ENCODE data around the gene AHCY.
A peak's percentile ranks its signal among the peaks of the same experiment; 100 is the strongest.
"Not testable (repeated sequence)": the region's sequence is repeated elsewhere in the genome, so short reads cannot be mapped to it uniquely, and the experiment has no call there.

Gene AHCY

DNA sequence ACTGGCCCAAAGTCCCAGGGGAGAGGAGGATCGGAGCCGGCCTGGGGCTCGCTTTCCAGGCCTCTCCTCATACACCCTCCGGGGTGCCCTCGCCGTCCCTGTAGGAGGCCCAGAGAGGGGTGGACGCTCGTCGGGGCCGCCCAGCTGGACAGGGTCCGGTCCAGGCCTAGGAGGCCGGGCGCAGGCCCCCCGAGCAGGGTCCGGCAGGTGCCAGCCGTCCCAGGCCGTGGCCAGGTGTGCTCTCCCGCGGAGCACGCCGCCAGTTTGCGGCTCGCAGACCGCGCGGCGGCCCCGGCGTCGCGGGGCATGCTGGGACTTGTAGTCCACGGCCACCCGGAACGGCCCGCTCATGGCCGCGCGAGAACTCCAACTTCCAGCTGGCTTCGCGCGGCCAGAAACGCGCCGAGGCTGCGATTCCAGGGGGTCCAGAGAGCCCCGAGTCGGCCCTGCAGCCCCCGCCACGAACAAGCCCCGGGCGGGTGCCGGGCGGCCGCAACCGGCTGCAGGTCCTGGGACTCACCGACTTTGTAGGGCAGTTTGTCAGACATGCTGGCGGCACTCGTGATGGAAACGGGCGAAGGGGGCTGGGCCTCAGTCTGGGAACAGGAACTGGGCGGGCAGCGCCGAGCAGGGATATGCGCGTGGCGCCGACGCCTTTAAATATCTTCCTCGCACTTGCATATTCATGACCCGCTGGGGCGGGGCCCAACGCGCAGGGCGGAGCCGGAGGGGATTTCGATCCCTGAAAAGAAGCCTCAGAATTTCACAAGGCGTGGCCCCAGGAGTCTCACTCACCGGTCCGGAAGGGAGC lies at the start of gene AHCY:
AHCY (minus strand) TSS at position 633 of the 811 bp plus-strand sequence; CDS start at position 548, 85 bp downstream.
- H3K36me3 Mint-ChIP-seq (ENCODE audit: low read depth): peaks cover 7% of the 10 kb centered on the region
- peak within 1 kb of the TSS; percentile 94 for H3K27ac Mint-ChIP-seq
- H3K27me3 Mint-ChIP-seq: no peaks in the 10 kb centered on the region
- H3K4me3 Mint-ChIP-seq: no peak within 1 kb of the TSS
- peak; percentile 97 for DNase-seq
- H3K4me1 Mint-ChIP-seq (ENCODE audit: low read depth): peaks cover 23% of the 10 kb centered on the region
- H3K9me3 Mint-ChIP-seq: no peaks in the 10 kb centered on the region

- no peak overlapping the region for H3K4me3 Mint-ChIP-seq
- no peak overlapping the region for H3K27ac Mint-ChIP-seq
- H3K4me1 Mint-ChIP-seq (ENCODE audit: low read depth): peaks cover 6% of the 10 kb centered on the region
- no peaks in the 10 kb centered on the region for H3K36me3 Mint-ChIP-seq (ENCODE audit: low read depth)
- no peaks in the 10 kb centered on the region for H3K9me3 Mint-ChIP-seq
- DNase-seq: no peak
- no peaks in the 10 kb centered on the region for H3K27me3 Mint-ChIP-seq
Observed at GRCh38 chr20:34350095-34350494, 46.9 kb upstream of the AHCY start.

DNA sequence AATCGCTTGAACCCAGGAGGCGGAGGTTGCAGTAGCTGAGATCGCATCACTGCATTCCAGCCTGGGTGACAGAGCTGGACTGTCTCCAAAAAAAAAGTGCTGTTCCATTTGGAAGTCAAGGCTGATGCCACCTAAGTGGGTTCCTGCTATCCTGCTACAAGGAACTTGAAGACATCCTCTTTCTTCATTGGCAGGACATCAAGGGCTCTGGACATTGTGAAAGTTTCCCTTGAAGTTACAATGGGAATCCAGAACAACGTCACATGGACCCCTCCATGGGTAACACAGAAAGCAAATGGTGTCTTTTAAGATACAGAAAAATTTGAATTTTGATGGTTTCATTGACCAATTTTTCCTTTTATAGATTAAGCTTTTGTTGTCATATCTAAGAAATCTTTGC lies 44.4 kb upstream of the AHCY start:
- DNase-seq: no peak
- Mint-ChIP-seq H3K4me1 (ENCODE audit: low read depth) (peaks cover 6% of the 10 kb centered on the region), H3K36me3 (ENCODE audit: low read depth) (no peaks in the 10 kb centered on the region), H3K4me3 (no peak overlapping the region), H3K27me3 (no peaks in the 10 kb centered on the region), H3K9me3 (no peaks in the 10 kb centered on the region), H3K27ac (no peak overlapping the region)

GRCh38 chr20:34346533-34346865 lies 43.3 kb upstream of the AHCY start:
- not testable (repeated sequence) for H3K4me1 Mint-ChIP-seq (ENCODE audit: low read depth); H3K27ac Mint-ChIP-seq; H3K4me3 Mint-ChIP-seq; H3K9me3 Mint-ChIP-seq; H3K36me3 Mint-ChIP-seq (ENCODE audit: low read depth); DNase-seq; H3K27me3 Mint-ChIP-seq

GRCh38 chr20:34345839-34346532 lies 42.8 kb upstream of the AHCY start:
- not testable (repeated sequence) for H3K27me3 Mint-ChIP-seq; H3K27ac Mint-ChIP-seq; H3K36me3 Mint-ChIP-seq (ENCODE audit: low read depth); H3K9me3 Mint-ChIP-seq; DNase-seq; H3K4me3 Mint-ChIP-seq; H3K4me1 Mint-ChIP-seq (ENCODE audit: low read depth)

GRCh38 chr20:34345402-34345736 lies 42.2 kb upstream of the AHCY start:
- Mint-ChIP-seq H3K36me3 (ENCODE audit: low read depth) (no peaks in the 10 kb centered on the region), H3K4me1 (ENCODE audit: low read depth) (peaks cover 6% of the 10 kb centered on the region), H3K4me3 (no peak overlapping the region), H3K9me3 (no peaks in the 10 kb centered on the region), H3K27ac (no peak overlapping the region), H3K27me3 (no peaks in the 10 kb centered on the region)
- no peak for DNase-seq

GRCh38 chr20:34344238-34344637 lies 41.1 kb upstream of the AHCY start:
- Mint-ChIP-seq H3K27me3 (no peaks in the 10 kb centered on the region), H3K36me3 (ENCODE audit: low read depth) (no peaks in the 10 kb centered on the region), H3K4me3 (no peak overlapping the region), H3K9me3 (no peaks in the 10 kb centered on the region), H3K27ac (no peak overlapping the region), H3K4me1 (ENCODE audit: low read depth) (no peaks in the 10 kb centered on the region)
- DNase-seq: no peak

GRCh38 chr20:34343458-34344211 lies 40.5 kb upstream of the AHCY start:
- DNase-seq: no peak
- no peak overlapping the region for H3K27ac Mint-ChIP-seq
- H3K9me3 Mint-ChIP-seq: no peaks in the 10 kb centered on the region

GRCh38 chr20:34341199-34341598 lies 38.0 kb upstream of the AHCY start:
- not testable (repeated sequence) for H3K4me1 Mint-ChIP-seq (ENCODE audit: low read depth); H3K27me3 Mint-ChIP-seq; DNase-seq; H3K9me3 Mint-ChIP-seq; H3K36me3 Mint-ChIP-seq (ENCODE audit: low read depth); H3K4me3 Mint-ChIP-seq; H3K27ac Mint-ChIP-seq

More at GRCh38 chr20:34343458-34344211, 40.5 kb upstream of the AHCY start:
- H3K27me3 Mint-ChIP-seq: no peaks in the 10 kb centered on the region
- no peaks in the 10 kb centered on the region for H3K4me1 Mint-ChIP-seq (ENCODE audit: low read depth)
- no peaks in the 10 kb centered on the region for H3K36me3 Mint-ChIP-seq (ENCODE audit: low read depth)
- no peak overlapping the region for H3K4me3 Mint-ChIP-seq

DNA sequence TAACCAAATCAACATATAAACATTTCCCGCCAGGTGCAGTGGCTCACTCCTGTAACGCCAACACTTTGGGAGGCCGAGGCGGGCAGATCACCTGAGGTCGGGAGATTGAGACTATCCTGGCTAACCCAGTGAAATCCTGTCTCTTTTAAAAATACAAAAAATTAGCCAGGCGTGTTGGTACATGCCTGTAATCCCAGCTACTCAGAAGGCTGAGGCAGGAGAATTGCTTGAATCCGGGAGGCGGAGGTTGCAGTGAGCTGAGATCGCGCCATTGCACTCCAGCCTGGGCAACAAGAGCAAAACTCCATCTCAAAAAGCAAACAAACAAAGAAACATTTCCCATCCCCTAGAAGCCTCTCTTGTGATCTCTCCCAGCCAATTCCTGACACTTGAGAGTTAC lies 37.6 kb upstream of the AHCY start:
- not testable (repeated sequence) for H3K9me3 Mint-ChIP-seq; DNase-seq; H3K27ac Mint-ChIP-seq; H3K4me3 Mint-ChIP-seq; H3K4me1 Mint-ChIP-seq (ENCODE audit: low read depth); H3K27me3 Mint-ChIP-seq; H3K36me3 Mint-ChIP-seq (ENCODE audit: low read depth)

DNA sequence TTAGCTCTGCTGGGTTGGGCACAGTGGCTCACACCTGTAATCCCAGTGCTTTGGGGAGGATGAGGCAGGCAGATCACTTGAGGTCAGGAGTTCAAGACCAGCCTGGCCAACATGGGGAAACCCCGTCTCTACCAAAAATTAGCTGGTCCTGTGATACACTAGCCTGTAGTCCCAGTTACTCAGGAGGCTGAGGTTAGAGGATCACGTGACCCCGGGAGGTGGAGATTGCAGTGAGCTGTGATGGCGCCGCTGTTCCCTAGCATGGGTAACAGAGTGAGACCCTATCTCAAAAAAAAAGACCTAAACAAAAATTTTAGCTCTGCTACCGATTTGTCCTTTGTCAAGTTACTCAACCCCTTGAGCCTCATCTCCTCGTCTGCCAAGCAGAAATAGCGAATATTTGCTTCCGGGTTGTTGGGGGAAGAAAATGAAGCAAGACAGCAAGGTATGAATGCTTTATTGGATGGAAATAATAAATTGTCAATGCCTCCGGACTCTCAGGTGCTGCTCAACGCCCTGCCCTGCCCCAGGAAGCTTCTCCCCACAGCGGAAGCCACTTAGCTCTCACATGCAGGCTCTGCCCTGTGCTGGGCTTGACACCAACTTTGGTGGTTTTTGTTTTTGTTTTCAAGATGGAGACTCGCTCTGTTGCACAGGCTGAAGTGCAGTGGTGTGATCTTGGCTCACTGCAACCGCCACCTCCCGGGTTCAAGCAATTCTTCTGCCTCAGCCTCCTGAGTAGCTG lies 35.0 kb upstream of the AHCY start:
- H3K9me3 Mint-ChIP-seq: no peaks in the 10 kb centered on the region
- no peaks in the 10 kb centered on the region for H3K4me1 Mint-ChIP-seq (ENCODE audit: low read depth)
- DNase-seq: no peak
- H3K27me3 Mint-ChIP-seq: no peaks in the 10 kb centered on the region
- no peaks in the 10 kb centered on the region for H3K36me3 Mint-ChIP-seq (ENCODE audit: low read depth)
- no peak overlapping the region for H3K27ac Mint-ChIP-seq
- H3K4me3 Mint-ChIP-seq: no peak overlapping the region

GRCh38 chr20:34337544-34337943 lies 34.4 kb upstream of the AHCY start:
- H3K4me3 Mint-ChIP-seq: no peak overlapping the region
- no peaks in the 10 kb centered on the region for H3K4me1 Mint-ChIP-seq (ENCODE audit: low read depth)
- no peaks in the 10 kb centered on the region for H3K36me3 Mint-ChIP-seq (ENCODE audit: low read depth)
- H3K27me3 Mint-ChIP-seq: no peaks in the 10 kb centered on the region
- H3K27ac Mint-ChIP-seq: no peak overlapping the region
- no peaks in the 10 kb centered on the region for H3K9me3 Mint-ChIP-seq
- DNase-seq: no peak

- no peak overlapping the region for H3K27ac Mint-ChIP-seq
- H3K9me3 Mint-ChIP-seq: no peaks in the 10 kb centered on the region
- H3K36me3 Mint-ChIP-seq (ENCODE audit: low read depth): no peaks in the 10 kb centered on the region
- H3K4me3 Mint-ChIP-seq: no peak overlapping the region
- no peaks in the 10 kb centered on the region for H3K27me3 Mint-ChIP-seq
- H3K4me1 Mint-ChIP-seq (ENCODE audit: low read depth): no peaks in the 10 kb centered on the region
- no peak for DNase-seq
Observed at GRCh38 chr20:34334654-34335407, 31.7 kb upstream of the AHCY start.

DNA sequence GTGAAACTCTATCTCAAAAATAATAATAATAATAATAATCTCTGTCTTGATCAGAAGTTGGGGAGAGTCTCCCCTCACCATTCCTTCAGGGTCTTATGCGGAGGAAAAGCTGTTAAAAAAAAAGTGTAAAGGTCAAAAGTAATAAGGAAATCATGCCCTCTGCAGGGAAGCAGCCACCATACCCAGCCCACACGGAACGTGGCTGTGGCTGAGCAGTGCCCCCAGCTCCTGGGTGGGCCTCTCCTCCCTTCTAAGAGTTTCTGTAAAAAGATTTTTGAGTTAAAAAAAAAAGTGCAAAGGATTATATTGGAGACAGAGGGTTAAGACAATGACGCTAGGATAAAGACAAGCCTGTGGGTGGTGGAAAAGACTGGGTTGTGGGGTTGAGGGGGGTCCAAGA lies 30.6 kb upstream of the AHCY start:
- DNase-seq: no peak
- no peak overlapping the region for H3K27ac Mint-ChIP-seq
- H3K9me3 Mint-ChIP-seq: no peaks in the 10 kb centered on the region
- no peaks in the 10 kb centered on the region for H3K4me1 Mint-ChIP-seq (ENCODE audit: low read depth)
- no peaks in the 10 kb centered on the region for H3K36me3 Mint-ChIP-seq (ENCODE audit: low read depth)
- no peak overlapping the region for H3K4me3 Mint-ChIP-seq
- H3K27me3 Mint-ChIP-seq: no peaks in the 10 kb centered on the region
